DMS 273 (cell line): ENCODE data around the gene C18orf32.
"Not testable (repeated sequence)": the region's sequence is repeated elsewhere in the genome, so short reads cannot be mapped to it uniquely, and the experiment has no call there.

ENCODE experiments used
- DNase-seq: peaks from one replicate; lab custom pipeline; 2025; ENCODE audit not compliant: unreplicated experiment; lab: John Stamatoyannopoulos, UW

The C18orf32 gene

GRCh38 chr18:49486953-49487710 lies at the start of gene C18orf32:
Gene C18orf32 (minus strand): TSS chr18:49487234. CDS start chr18:49483748, 3,486 bp downstream.
- DNase-seq: peak; percentile 98

DNA sequence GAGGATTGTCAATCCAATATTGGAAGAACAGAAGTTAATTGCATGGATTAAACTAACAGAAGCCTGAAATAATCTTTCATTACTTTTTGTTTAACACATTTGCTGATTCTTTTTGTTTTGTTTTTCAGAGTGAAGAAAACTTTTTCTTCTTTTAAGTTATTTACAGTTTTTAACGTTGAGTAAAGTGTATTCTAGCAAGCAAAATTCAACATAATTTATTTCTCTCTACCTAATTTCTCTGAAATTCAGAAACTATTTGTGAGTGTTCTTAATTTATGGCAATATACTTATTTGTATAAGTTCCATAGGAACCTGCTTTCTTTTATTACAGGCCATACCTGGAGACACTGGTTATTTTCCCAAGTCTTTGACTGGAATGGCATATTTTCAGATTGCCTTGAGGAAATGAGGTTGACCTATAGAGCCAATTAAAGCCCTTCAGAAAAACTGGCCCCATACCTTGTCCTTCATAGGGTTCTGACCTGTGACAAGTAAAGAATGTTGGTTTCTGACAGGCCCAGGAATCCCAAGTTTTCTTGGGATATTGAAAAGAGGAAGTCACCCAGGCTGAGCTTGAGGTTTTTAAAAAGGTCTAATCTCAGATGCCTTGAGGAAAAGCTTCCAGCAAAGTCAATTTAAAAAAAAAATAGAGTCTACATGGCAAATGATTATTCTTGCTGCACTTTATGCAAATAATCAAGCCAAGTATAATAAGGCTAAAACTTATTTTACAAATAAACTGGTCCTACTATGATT lies 48.0 kb upstream of the C18orf32 start:
- DNase-seq: no peak

- no peak for DNase-seq
Observed at GRCh38 chr18:49531678-49532153, 44.7 kb upstream of the C18orf32 start.

DNA sequence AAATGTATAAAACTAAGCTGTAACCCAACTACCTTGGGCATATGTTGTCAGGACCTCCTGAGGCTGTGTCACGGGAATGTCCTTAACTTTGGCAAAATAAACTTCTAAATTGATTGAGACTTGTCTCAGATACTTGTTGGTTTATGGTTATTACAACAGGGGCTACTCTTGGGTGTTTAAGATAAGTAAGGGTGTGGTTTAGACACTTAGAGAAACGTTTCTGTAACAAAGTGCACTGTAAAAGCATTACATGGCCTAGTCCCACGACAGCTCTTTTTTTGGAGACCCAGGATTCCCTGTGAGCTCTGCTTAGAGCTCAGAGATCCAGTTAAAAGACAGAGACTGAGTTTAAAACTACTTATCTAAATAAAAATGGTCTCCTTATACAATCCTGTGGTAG lies 42.6 kb upstream of the C18orf32 start:
- no peak for DNase-seq

GRCh38 chr18:49527631-49528327 lies 40.7 kb upstream of the C18orf32 start:
- no peak for DNase-seq

DNA sequence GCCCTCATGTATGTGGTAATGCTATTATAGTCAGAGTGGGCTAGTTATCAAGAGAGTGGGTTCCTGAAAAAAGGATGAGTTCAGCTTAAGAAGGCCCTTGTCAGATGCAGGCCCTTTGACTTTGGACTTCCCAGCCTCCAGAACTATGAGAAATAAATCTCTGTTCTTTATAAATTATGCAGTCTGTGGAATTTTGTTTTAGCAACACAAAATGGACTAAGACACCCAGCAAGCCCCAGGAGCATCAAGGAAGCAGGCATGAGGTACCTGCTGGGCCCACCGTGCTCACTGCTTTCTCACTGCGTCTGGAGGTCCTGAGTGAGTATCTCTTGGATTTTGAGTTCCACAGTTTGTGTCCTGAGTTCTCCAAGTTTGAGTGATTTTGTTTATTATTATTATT lies 38.9 kb upstream of the C18orf32 start:
- DNase-seq: no peak

GRCh38 chr18:49524951-49525350 lies 37.9 kb upstream of the C18orf32 start:
- no peak for DNase-seq

- DNase-seq: no peak
Observed at GRCh38 chr18:49524349-49524748, 37.3 kb upstream of the C18orf32 start.

- not testable (repeated sequence) for DNase-seq
Observed at GRCh38 chr18:49523580-49524093, 36.6 kb upstream of the C18orf32 start.

DNA sequence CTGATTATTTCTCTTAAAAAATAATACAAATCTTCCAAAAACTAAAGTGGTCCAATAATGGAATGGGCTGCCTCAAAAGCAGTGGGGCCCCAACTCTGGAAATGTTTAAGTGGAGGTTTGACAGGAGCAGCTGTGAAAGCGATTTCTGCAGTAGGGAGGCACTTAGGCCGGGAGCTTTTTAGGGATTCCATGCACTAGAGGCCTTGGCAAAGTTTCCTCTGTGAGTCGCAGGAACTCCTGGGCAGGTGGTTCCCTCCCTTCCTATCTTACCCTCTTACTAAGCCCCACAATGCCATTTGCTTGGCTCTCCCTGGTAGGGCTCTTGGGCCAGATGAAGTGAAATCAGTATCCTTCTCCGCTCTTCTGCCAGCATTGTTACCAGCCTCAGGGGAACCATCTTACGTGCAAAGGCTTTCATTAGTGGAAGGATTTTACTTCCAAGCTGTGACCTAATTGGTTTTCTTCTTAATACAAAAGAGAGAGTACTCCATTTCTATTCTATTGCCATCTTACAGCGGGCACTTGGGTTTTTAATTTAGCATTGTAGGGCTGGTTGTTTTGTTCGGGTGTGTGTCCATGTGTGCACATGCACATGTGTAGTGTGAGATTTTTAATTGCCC lies 34.3 kb upstream of the C18orf32 start:
- peak; percentile 73 for DNase-seq

- DNase-seq: no peak
Observed at GRCh38 chr18:49520661-49521145, 33.7 kb upstream of the C18orf32 start.

- no peak for DNase-seq
Observed at GRCh38 chr18:49519101-49519971, 32.3 kb upstream of the C18orf32 start.

DNA sequence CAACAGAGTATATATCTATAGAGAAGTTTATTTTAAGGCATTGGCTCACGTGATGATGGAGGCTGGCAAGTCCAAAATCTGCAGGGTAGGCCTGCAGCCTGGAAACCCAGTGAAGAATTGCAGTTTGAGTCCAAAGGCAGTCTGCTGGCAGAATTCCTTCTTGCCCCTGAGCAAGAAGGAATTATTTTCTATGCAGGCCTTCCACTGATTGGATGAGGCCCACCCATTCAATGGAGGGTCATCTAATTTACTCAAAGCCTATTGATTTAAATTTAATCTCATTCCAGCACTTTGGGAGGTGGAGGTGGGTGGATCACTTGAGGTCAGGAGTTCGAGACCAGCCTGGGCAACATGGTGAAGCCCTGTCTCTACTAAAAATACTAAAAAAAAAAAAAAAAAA lies 30.4 kb upstream of the C18orf32 start:
- DNase-seq: no peak

DNA sequence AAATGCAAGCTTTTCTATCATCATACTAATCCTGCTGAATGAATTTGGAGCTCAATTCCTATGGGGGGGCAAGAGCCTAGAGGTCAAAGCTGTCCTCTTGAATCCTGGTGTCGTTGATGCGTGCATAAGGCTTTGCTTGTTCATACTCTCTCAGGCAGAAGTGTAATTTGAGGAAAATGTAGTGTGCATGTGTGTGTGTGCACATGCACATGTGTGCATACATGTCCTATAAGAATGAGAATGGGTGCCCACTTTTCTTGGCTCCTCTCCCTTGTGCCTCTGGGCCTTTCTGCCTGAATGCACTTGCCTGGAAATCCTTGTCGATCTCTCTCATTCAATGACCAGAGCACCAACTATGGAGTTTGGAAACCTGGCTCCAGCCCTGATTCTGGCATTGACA lies 28.5 kb upstream of the C18orf32 start:
- DNase-seq: no peak

- not testable (repeated sequence) for DNase-seq
Observed at GRCh38 chr18:49515003-49515402, 28.0 kb upstream of the C18orf32 start.

- DNase-seq: no peak
Observed at GRCh38 chr18:49514577-49514976, 27.5 kb upstream of the C18orf32 start.

GRCh38 chr18:49512876-49513275 lies 25.8 kb upstream of the C18orf32 start:
- not testable (repeated sequence) for DNase-seq

DNA sequence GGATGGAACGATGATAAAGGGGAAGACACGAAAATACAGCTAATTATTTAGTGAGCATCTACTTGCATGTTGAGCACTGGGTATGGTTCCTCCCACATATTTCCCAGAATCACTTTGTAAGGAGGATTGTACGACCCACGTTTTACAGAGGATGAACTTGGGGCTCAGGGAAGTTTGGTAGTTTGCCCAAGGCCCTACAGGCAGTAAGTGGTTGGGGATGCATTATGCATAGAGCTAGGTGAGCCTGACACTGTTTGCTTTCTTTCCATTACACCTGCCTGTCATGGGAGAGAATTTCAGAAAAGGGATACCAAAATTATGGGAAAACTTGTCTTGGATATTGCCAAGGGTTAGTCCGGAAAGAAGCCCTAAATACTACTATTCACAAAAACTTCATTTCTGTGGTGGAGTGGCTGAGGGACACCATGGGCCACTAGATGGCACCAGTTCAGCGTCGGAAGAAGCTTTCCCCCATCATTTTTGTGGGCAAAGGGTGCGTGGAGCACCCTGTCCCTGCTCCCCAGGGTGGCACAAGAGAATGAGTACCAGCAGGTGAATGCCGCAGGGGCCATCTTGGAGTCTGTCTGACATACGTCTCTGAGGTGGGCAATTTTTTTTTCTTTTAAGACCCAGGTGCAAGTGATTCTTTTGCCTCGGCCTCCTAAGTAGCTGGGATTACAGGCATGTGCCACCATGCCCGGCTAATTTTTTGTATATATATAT lies 23.5 kb upstream of the C18orf32 start:
- peak; percentile 82 for DNase-seq

GRCh38 chr18:49506438-49506837 lies 19.4 kb upstream of the C18orf32 start:
- DNase-seq: not testable (repeated sequence)
